Heart right ventricle (tissue), 16 donors: Measurements from ENCODE around the gene CYP46A1. TPM values are rescaled to one million over a fixed set of nuclear protein-coding genes. Genes with fewer than 3 reads are reported as not detected.

Experiments
- ATAC-seq, 8 donors: fragments of 200-7000 bp; cut with Tn5 transposase; one replicate each; pipeline ENCODE4 v1.9.1; 2020; ENCODE audit warnings: mild to moderate bottlenecking in 8 of 8, moderate library complexity in 8 of 8, moderate number of reproducible peaks in 1 of 8
- DNase-seq, 2 donors: peaks; one replicate each; pipeline ENCODE4 v3.0.0-alpha.2; 2020
- H3K27ac ChIP-seq, 10 donors: fragments of 200-600 bp; sonication (generic) in 2 of 10; one replicate each; pipeline versions ENCODE4 v1.5.0 to v1.8.0; 2020 to 2022; ENCODE audit warnings: mild to moderate bottlenecking in 3 of 10
- H3K27me3 ChIP-seq, 7 donors: fragments of 200-600 bp; one replicate each; pipeline ENCODE4 v1.8.0; 2021 to 2022; ENCODE audit warnings: mild to moderate bottlenecking in 2 of 7
- H3K36me3 ChIP-seq, 9 donors: fragments of 200-600 bp; sonication (generic) in 1 of 9; one replicate each; pipeline versions ENCODE4 v1.5.0 to v1.8.0; 2020 to 2022; ENCODE audit warnings: mild to moderate bottlenecking in 2 of 9
- H3K4me1 ChIP-seq, 9 donors: fragments of 200-600 bp; sonication (generic) in 1 of 9; one replicate each; pipeline versions ENCODE4 v1.5.0 to v1.8.0; 2020 to 2022; ENCODE audit warnings: mild to moderate bottlenecking in 4 of 9
- H3K4me3 ChIP-seq, 10 donors: fragments of 200-600 bp; sonication (generic) in 2 of 10; one replicate each; pipeline versions ENCODE4 v1.5.0 to v1.8.0; 2020 to 2022; ENCODE audit warnings: mild to moderate bottlenecking in 7 of 10, moderate library complexity in 2 of 10
- H3K9me3 ChIP-seq, 11 donors: fragments of 200-600 bp in 10 of 11; sonication (generic) in 2 of 11; one replicate each; pipeline versions ENCODE4 v1.5.0 to v1.8.0; 2013 to 2022; ENCODE audit warnings: mild to moderate bottlenecking in 2 of 11, control low read depth in 1 of 11, moderate library complexity in 1 of 11
- WGBS, 2 donors: extraction: QIAGEN DNeasy Blood & Tissue Kit; methylation state at CpG; one replicate each; pipeline ENCODE4 v1.1.7; 2013; ENCODE audit warnings: inconsistent platforms in 1 of 2; 5-methylcytosine and 5-hydroxymethylcytosine counted together
- intact Hi-C, 10 donors: fragments of 100-400 bp; cut with DNase I; formaldehyde crosslinking; loops; one replicate each; pipeline versions ENCODE4 v1.11.1 to v1.14.2; 2022
- polyA plus RNA-seq, 2 donors: library from polyadenylated mRNA; stranded (reverse); fragments of 200-250 nt; gene quantifications; one replicate each; pipeline ENCODE4 v1.2.3, GENCODE V29; 2013
- total RNA-seq, 10 donors: library from RNA; stranded (reverse); fragmentation: NEBNext Ultra II Directional in 3 of 10; extraction: Animal tissue kit (Norgen Biotek cat#: 25700) in 3 of 10; gene quantifications; one replicate each; pipeline versions ENCODE4 v1.2.1 to v1.2.4, GENCODE V29; 2021 to 2023
- TF ChIP-seq, protein P1 (sequence below), 9 donors: fragments of 200-600 bp; sonication (generic) in 2 of 9; IDR thresholded peaks; one replicate each; pipeline versions ENCODE4 v1.5.0 to v1.8.0; 2021 to 2022; ENCODE audit warnings: antibody characterized with exemption in 9 of 9, mild to moderate bottlenecking in 5 of 9, moderate library complexity in 1 of 9
- donor health status: Arrhythmogenic right ventricular cardiomyopathy.
- donor health status: ischemic (EF 13 %, LVEDD 7.1; RV severe dilation, severe dysfunction).
- donor health status: healthy with polysubstance abuse.
- donor health status: DM: no; HTN: yes; CAD: no.
- donor health status: DM: no; HTN: no; CAD: no.
- donor health status: ischemic (EF 25% LVEDD 6.9; RV normal size, moderate dysfunction).
- donor health status: ischemic (EF 25% LVEDD 5.7; RV mildly dilated, moderate dysfunction).
- donor health status: healthy.
- donor health status: DM: yes; HTN: yes; CAD: no.
- donor health status: Ischemic cardiomyopathy.
- donor health status: ischemic (EF 35%, LVEDD 5.7; RV mildly dilated, moderate dysfunction).
- donor health status: nonischemic (EF 11% LVEDD 7.7; RV severe dilation, severe dysfunction).
- donor health status: DM: yes; HTN: yes; CAD: no.
- donor health status: PGD.
- donor health status: ischemic (EF 29% LVEDD 5.4; RV normal size, mild dysfunction).
- donor health status: nonischemic (EF 23%, LVEDD 6.1; RV moderate dilation, normal function).

The CYP46A1 gene
- total and polyA plus RNA-seq, 12 donors = 1.5 to 6.1 (median 3.5) TPM

DNA sequence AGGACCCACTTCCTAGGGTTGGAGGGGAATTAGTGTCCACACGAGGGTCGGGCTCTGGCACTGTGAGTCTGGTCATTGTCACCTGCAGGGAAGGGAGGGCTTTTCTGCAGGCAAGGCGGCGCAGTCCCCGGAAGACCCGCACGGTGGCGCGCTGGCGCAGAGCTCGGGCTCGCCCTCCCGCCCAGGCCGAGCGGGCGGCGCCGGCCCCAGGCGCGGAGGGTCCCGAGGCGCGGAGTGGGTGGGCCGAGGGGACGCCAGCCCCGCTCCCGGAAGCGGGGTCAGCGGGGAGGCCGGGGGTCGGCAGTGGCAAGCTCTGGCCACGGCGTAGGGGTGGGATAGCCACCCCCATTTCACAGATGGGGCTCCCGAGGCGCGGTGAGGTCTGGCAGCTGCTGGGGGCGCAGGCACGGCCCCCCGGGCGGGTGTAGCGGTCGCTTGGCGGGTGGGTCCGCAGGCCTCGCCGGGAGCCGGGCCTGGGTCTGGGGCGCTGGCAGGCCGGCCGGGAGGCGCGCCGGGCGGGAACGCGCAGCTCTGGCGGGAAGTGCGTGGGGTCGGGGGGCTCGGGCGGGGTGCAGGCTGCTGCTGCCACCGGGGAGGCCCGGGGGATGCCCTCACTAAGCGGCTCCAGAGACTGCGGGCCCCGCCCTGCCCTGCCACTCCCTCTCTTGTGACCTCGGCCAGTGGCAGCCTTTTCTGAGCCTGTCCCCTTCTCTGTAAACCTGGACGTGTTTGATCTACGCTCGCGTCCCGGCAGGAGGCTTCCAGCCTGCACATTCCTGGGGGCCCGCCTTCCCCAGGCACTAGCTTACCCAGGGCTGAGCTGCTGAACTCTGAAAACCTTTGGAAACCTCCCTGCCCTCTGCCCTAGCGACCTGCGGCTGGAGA lies 46.1 kb downstream of the CYP46A1 start:
- ATAC-seq (peak; percentile 45 to 72 (median 60)), DNase-seq (peak; percentile 71 to 80)
- Histone ChIP-seq H3K36me3 (no peaks in the 10 kb centered on the region), H3K4me3 (peak overlapping the region; percentile 37 to 66 (median 58)), H3K27ac (peak overlapping the region in 5 of 10 donors; percentile 35 to 76 (median 53)), H3K27me3 (peaks cover 0 to 17% (median 0%) of the 10 kb centered on the region in 7 donors), H3K4me1 (peaks cover 12 to 57% (median 47%) of the 10 kb centered on the region in 9 donors), H3K9me3 (no peaks in the 10 kb centered on the region)
- intact Hi-C loops = loop anchor here (1.0 to 10.0 kb wide), 8 partner anchors 48 to 155 kb away; partner anchors contain the start of genes EML1 (in 4 of the 10) and CYP46A1 (in 1 of the 10)
- TF ChIP-seq, protein P1, sequence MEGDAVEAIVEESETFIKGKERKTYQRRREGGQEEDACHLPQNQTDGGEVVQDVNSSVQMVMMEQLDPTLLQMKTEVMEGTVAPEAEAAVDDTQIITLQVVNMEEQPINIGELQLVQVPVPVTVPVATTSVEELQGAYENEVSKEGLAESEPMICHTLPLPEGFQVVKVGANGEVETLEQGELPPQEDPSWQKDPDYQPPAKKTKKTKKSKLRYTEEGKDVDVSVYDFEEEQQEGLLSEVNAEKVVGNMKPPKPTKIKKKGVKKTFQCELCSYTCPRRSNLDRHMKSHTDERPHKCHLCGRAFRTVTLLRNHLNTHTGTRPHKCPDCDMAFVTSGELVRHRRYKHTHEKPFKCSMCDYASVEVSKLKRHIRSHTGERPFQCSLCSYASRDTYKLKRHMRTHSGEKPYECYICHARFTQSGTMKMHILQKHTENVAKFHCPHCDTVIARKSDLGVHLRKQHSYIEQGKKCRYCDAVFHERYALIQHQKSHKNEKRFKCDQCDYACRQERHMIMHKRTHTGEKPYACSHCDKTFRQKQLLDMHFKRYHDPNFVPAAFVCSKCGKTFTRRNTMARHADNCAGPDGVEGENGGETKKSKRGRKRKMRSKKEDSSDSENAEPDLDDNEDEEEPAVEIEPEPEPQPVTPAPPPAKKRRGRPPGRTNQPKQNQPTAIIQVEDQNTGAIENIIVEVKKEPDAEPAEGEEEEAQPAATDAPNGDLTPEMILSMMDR (IDR thresholded peaks at IDR 0.05) = peak; percentile 86 to 97 (median 91)
- WGBS, 2 donors = 5 to 6% methylated on average over 64 to 75 of the region's 75 CpGs

DNA sequence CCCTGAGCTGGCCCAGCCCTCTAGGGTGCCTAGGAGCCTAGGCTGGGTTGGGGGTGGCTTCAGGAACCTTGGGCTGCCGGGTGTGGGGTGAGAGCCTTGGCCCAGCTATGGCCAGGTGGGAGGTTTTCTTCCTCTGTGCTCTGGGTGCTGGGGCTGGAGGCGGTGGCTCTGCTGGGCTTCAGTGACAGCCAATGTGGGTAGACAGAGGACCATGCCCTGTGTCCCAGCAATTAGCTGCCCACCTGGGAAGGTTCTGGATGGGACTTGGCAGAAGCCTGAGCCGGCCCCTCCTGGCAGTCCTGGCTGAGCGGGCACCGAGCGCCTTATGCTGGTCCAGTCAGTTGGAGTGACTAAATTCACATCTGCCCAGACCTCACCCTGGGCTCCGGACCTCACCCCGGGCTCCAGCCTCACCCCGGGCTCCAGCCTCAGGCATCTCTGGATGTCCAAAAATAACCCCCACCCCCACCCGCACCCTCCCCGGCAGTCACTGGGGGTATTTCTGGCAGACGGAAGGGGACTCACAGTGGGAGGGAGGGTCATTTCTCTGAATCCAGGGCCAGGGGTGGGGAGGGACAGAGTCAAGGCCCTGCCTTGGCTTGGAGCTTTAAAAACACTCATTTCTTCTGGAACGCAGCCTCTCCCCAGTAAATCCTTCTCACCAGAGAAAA lies 46.9 kb downstream of the CYP46A1 start:
- ATAC-seq = no peak
- H3K4me1 ChIP-seq = peaks cover 12 to 64% (median 52%) of the 10 kb centered on the region in 9 donors
- 66 to 68% methylated on average over 13 of the region's 13 CpGs for WGBS, 2 donors

DNA sequence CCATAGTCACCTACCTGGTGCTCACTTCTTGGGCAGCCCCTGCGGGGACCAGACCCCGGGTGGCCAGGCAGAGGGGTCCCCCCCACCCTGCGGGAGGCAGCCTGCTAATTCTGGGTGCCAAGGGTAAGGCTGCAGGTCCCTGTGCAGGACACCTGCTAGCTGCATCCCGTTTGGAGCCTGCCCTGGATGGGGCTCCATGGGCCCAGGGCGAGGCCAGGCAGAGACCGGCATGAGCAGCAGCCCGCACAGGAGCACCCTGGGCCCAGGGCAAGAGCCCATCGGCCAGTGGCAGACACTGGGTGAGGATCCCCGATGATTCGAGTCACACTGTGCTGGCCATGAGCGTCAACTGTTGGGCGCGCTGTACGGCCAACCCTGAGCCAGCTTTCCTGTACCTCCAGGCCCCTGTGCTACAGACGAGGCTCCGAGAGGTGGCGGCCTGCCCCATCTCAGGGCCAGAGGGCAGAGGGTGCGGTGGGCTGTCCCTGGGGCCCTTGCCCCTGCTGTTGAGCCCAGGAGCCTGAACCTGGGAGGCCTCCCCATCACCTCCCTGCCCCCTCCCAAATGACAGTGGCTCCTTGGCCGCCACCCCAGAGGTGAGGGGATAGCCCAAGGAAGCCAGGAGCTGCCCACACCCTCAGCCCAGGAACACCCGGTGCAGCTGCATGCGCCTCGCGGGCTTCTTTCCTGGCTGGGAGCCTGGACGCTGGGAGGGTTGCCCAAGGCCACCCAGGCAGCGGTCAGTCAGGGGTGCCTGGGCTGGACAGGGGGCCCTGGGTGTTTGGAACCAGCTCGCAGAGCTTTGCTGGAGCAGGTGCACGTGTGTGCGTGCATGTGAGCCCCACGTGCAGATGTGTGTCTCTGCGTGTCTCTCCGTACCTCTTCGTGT lies 47.7 kb downstream of the CYP46A1 start:
- ATAC-seq = peak in 5 of 8 donors; percentile 27 to 48 (median 41)
- no peaks in the 10 kb centered on the region for H3K9me3 ChIP-seq
- H3K4me3 ChIP-seq = no peak overlapping the region
- TF ChIP-seq, protein P1 (IDR thresholded peaks at IDR 0.05) = no peak
- H3K36me3 ChIP-seq = no peaks in the 10 kb centered on the region
- H3K27ac ChIP-seq = peak overlapping the region in 2 of 10 donors; percentile 4 to 15
- 72 to 80% methylated on average over 32 of the region's 32 CpGs for WGBS, 2 donors
- peaks cover 0 to 19% (median 0%) of the 10 kb centered on the region in 7 donors for H3K27me3 ChIP-seq
- peak in 1 of 2 donors; percentile 13 for DNase-seq
- intact Hi-C loops = loop anchor here in 7 of 10 donors (2.0 to 10.0 kb wide), 6 partner anchors 59 to 153 kb away; partner anchors contain the start of gene EML1 (in 4 of the 7)
- peaks cover 12 to 72% (median 57%) of the 10 kb centered on the region in 9 donors for H3K4me1 ChIP-seq

More for the DNA sequence above, 46.9 kb downstream of the CYP46A1 start:
- Histone ChIP-seq H3K36me3 (no peaks in the 10 kb centered on the region), H3K27ac (peak overlapping the region in 2 of 10 donors; percentile 53 to 76), H3K4me3 (peak overlapping the region in 4 of 10 donors; percentile 56 to 65 (median 61)), H3K27me3 (peaks cover 0 to 17% (median 0%) of the 10 kb centered on the region in 7 donors), H3K9me3 (no peaks in the 10 kb centered on the region)
- TF ChIP-seq, protein P1 (IDR thresholded peaks at IDR 0.05) = no peak
- DNase-seq = peak in 1 of 2 donors; percentile 3
- intact Hi-C loops = loop anchor here (1.0 to 10.0 kb wide), 7 partner anchors 60 to 154 kb away; partner anchors contain the start of gene EML1 (in 4 of the 10)
